GM18907 (cell line): ENCODE data around the gene GJA10.

Source experiments
- ATAC-seq: cut with Tn5 transposase; IDR thresholded peaks from one replicate; pipeline ENCODE4 v1.9.1; 2021; ENCODE audit warnings: mild to moderate bottlenecking, moderate library complexity; ENCODE audit not compliant: unreplicated experiment

The GJA10 gene

DNA sequence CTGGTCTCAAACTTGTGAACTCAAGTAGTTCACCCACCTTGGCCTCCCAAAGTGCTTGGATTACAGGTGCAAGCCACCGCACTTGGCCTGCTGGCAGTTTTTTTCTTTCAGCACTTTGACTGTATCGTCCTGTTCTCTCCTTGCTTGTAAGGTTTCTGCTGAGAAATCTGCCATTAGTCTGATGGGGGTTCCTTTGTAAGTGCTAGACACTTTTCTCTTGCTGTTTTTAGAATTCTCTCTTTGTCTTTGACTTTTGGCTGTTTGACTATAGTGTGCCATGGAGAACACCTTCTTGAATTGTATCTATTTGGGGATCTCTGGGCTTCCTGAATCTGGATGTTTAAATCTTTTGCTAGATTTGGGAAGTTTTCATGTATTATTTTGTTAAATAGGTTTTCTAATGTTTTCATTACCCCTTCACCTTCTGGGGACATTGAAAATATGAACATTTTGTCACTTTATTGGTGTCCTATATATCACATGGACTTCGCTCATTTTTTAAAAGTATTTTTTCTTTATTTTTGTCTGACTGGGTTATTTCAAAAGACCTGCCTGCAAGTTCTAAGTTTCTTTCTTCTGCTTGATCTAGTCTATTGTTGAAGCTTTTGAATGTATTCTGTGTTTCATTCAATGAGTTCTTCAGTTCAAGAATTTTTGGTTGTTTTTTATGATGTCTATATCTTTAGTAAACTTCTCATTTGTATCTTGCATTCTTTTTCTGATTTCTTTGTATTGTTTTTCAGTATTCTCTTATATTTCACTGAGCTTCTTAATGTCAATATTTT, 22.1 kb downstream of the GJA10 start:
- ATAC-seq: no peak

DNA sequence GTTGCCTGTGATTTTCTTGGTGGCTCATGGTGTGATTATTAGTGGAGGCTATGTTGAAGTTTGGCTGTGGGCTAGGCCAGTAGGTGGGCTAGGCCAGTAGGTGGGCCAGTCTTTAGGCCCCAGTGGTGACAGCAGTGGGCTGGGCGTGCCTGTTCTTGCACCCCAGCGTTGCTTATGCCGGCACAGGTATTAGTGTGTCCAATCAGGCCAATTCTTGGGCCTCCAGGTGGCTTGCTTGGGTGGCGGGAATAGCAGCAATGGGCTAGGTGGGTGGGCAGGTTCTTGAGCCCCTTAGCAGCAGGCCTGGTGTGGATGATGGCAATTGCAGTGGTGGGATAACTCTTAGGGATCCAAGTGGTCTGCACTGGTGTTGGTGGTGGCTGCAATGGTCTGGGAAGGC, 22.9 kb downstream of the GJA10 start:
- ATAC-seq: no peak

- ATAC-seq: no peak
Observed at GRCh38 chr6:89917801-89918366, 23.6 kb downstream of the GJA10 start.

DNA sequence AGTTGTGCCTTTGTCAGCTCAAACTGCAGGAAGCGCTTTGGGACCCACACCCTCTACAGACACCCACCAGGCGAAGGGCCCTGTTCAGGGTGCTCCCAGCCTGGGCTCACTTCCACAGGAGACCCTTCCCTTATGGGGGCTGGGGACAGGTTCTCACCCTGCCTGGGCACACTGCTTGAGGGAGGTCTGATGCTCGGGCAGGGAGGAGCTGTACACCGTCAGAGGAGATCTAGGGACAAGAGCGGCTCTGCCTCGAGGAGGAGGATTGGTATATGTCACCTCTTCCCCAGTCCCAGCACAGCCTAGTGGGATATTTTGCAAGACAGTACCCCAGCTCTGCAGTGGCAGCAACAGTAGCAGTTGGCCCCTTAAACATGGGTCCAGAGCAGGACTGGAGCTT, 26.9 kb downstream of the GJA10 start:
- no peak for ATAC-seq

- no peak for ATAC-seq
Observed at GRCh38 chr6:89921691-89922090, 27.4 kb downstream of the GJA10 start.

GRCh38 chr6:89924231-89924630, 30.0 kb downstream of the GJA10 start:
- no peak for ATAC-seq

DNA sequence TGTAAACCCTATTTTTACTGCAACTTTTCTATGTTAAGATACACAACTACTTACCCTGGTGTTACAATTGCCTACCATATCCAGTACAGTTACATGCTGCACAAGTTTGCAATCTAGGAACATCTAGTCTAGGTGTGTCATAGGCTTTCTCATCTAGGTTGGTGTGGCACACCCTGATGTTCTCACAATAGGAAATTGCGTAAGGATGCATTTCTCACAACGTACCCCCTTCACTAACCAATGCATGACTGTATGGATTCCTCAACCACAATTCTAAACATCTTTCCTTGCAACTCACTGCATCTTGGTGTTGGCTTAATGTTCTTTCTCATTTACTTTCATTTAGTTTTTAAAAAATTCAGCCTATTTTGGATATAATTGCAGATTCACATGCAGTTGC, 31.6 kb downstream of the GJA10 start:
- ATAC-seq: no peak

DNA sequence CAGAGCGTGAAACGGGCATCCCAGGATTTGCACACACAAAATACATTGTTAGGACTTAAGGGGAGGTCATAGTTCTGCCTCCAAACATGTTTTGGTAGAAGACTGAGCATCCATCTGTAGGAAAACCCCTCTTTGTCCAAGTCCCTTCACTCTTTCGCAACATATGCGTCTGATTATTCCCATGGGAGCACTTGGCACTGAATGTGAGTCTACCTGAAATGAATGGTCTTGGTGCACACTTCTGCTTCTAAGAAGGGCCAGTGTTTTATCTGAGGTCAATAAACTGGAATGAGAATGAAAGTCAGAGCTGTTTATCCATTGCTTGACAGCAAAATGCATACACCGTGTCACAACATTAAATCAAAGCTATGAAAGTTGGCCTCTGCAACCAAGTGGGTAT, 33.0 kb downstream of the GJA10 start:
- no peak for ATAC-seq

DNA sequence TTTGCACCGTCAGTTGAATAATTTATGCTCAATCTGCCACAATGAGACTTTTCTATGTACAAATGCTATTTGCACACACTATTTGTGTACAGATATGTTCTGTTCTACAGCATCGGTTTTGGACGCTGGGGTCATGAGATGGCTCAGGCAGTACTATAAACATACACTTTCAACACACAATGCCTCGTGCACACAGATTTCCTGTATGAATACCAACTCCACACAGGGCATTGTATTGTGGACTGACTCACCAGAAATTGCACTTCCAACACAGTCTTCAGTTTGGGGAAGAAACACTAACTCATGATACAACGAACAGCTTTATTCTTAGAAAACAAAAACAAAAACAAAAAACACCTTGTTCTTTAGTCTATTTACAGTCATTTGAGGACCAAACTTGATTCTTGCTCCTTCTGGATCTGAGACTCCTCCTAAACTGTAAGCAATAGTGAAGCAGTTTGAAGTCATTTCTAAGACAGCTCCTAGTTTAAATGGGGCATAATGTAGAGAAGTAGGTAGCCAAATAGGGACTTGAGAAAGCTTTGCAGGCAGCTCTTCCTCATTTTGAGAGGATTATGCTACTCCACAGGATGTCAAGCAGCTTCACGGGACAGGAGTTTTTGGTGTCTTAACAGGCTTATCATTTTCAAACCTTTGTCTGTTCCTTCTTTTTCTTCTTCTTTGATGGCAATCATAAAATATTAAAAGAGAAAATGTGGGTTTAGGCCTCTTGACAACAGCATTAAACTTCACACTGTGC, 33.7 kb downstream of the GJA10 start:
- no peak for ATAC-seq

GRCh38 chr6:89928604-89929003, 34.3 kb downstream of the GJA10 start:
- no peak for ATAC-seq

DNA sequence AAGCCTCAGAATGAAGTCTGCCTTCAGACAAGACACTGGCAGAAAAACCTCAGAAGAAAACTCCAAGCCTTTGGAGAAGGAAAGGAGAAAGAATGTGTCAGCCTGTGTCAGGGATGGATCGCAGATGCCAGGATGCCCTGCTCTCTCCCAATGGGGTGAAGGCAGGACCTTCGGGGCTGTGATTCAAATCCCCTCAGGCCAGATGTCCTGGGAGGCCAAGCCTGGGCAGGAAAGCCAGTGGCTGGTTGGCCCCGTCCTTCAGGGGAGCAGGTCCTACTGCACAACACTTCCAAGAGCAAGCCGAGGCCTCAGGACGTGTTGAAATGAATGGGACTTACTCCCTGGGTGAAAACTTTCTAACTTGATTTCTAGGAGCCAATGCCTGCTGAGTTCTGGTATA, 36.5 kb downstream of the GJA10 start:
- ATAC-seq: no peak

DNA sequence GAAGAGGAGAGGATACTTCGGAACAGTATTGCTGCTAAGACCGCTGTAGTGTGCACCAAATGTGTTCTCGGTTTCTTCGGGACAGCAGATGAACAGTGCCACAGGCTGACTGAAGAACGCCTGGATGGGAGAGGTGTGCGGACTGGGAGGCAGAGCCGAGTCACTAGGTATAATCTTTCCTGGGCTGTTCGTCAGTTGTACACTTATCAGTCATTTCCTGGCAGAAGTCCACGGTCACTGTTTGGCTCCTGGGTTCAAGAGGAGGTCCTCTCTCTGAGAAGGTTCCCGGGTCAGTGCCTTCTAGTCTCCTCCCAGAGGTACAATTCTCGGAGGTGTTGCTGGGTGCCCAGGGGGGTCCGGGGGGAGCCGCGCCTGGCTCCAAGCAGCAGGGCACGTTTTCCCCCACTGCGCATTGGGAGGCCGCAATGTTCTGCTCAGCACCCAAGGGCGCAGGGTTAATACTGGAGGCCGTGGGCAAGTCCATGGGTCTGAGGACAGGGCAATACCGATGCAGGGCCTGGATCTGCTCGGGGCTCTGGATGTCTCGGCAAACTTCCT, 38.1 kb downstream of the GJA10 start:
- no peak for ATAC-seq

DNA sequence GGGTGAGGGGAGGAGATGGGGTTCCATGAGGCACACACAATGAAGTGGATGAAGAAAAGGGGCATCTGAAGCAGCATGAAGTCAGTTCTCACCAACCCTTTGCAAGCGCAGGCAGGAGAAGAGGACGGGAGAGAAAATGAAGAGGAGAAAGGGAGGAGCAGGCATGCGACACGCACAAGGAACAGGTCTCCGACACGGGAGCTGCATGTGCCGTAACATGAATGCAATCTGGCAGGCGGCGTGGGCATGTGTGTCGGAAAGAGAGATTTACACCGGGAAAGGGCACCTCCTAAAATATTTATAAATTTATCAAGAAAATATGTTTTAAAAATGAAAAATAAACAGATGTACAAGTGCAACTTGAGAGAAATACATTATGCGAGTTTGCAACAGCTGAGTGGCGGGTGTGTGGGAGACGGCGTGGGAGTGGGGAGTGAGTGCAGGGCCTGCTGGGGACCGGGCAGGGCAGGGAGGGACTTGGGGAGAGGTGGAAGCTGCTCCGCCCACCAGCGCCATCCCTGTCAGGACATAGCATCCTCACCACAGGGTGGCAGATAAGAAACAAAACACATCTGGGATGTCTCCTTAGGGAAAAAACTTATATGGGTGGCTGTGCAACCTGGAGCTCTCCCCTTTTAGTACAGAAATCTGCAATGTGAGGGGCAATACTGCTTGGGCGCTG, 40.6 kb downstream of the GJA10 start:
- no peak for ATAC-seq

GRCh38 chr6:89936177-89936576, 41.9 kb downstream of the GJA10 start:
- no peak for ATAC-seq

GRCh38 chr6:89938014-89938413, 43.7 kb downstream of the GJA10 start:
- ATAC-seq: no peak

DNA sequence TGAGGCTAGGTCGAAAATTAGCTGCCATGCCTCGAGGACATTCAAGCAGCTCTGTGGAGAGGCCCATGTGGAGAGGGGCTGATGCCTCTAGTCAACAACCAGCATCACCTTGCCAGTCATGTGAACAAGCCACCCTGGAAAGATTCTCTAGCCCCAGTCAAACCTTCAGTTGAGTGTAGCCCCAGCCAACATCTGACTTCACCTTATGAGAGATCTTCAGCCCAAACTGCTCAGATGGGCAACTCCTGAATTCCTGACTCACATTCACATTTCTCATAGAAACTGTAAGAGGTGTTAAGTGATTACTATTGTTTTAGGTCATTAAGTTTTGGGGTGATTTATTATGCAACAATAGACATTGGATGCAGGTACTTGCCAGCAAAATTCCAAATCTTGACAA, 44.9 kb downstream of the GJA10 start:
- no peak for ATAC-seq

DNA sequence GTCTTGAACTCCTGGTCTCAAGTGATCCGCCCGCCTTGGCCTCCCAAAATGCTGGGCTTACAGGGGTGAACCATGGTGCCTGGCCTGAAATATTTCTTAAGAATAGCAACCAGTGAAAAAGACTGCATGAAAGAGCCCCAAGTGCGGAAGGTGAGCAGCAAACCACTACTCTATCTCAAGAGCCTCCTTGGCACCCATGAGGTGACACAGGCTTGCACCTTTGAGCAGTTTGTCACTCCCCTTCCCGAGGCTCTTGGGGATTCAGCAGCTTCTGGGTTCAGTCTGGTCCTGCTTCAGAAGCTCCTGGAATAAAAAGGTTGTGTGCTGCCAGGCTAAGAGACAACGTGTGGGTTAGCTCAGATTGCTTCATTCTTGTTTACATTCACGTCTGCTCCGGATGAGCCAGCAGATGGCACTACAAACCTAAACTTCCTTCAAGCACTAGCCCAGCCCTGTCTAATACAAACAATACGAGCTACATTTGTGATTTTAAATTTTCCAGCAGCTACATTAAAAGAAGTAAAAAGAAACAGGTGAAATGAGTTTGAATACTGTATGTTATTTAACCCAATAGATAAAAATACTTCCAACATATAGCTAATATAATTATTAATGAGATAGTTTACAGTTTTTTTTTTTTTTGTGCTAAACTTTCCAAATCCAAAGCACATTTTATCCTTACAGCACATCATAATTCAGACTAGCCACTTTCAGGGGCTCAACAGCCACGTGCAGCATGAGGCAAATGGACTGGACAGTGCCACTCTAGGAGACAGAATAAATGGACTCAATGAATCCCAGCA, 46.2 kb downstream of the GJA10 start:
- peak; percentile 74 for ATAC-seq

- ATAC-seq: no peak
Observed at GRCh38 chr6:89941031-89941762, 46.9 kb downstream of the GJA10 start.

GRCh38 chr6:89941763-89942497, 47.7 kb downstream of the GJA10 start:
- no peak for ATAC-seq
